HepG2 (cell line): Measurements from ENCODE around the gene KRT73. TPM values are rescaled to one million over a fixed set of nuclear protein-coding genes. Genes with fewer than 3 reads are reported as not detected.

ENCODE experiments used
- ATAC-seq: fragments of 200-7000 bp; cut with Tn5 transposase; 3 replicates; pipeline ENCODE4 v1.9.1; 2020; ENCODE audit warnings: mild to moderate bottlenecking, moderate library complexity
- BruUV-seq: library from RNA; stranded (reverse); fragments of 400-500 nt; replicated peaks from 2 replicates; lab custom pipeline; 2021; lab: Mats Ljungman, UMichigan
- CTCF ChIA-PET: fragments of 300-600 bp; formaldehyde crosslinking; extraction: SDS; loops from one replicate; lab custom pipeline; 2021; ENCODE audit warnings: low total read pairs, inconsistent platforms, low intra/inter-chr PET ratio; lab: Yijun Ruan, JAX
- POLR2A ChIA-PET: fragments of 350-600 bp; sonication (Branson Sonifier 250); formaldehyde crosslinking; loops from one replicate; lab custom pipeline; 2020; ENCODE audit warnings: antibody characterized with exemption, inconsistent platforms; lab: Yijun Ruan, JAX
- DNase-seq: peaks from one replicate; pipeline ENCODE4 v3.0.0-alpha.2; 2015; ENCODE audit warnings: low spot score
- FAIRE-seq: peaks from 3 replicates; lab custom pipeline; 2011; peaks lifted over from hg19 to GRCh38; lab: Jason Lieb, UNC
- H2AFZ ChIP-seq: one replicate; pipeline ENCODE4 v1.6.1; 2011; ENCODE audit warnings: low read length, inconsistent platforms
- H3K27ac ChIP-seq: fragments of 300-600 bp; 3 replicates; pipeline ENCODE4 v1.8.0; 2011; ENCODE audit warnings: mixed run types, mild to moderate bottlenecking, mixed read lengths, low read length, inconsistent platforms; ENCODE audit not compliant: insufficient read depth; ENCODE audit errors: extremely low read length
- H3K27me3 ChIP-seq, 2 experiments: fragments of 200-600 bp in 1 of 2; 2 replicates in 1 of 2; 3 replicates in 1 of 2; pipeline versions ENCODE4 v1.6.0 to v1.8.0; 2011; ENCODE audit warnings: low read length in 2 of 2, mild to moderate bottlenecking in 2 of 2, moderate library complexity in 2 of 2, inconsistent platforms in 1 of 2; ENCODE audit not compliant: insufficient read depth in 2 of 2, control insufficient read depth in 1 of 2
- H3K36me3 ChIP-seq, 2 experiments: fragments of 200-600 bp in 1 of 2; replicated peaks in 1 of 2; 2 replicates in 1 of 2; 3 replicates in 1 of 2; pipeline versions ENCODE4 v1.5.1 to v1.8.0; 2011; ENCODE audit warnings: low read length in 2 of 2, inconsistent platforms in 1 of 2; ENCODE audit not compliant: insufficient read depth in 2 of 2, control insufficient read depth in 1 of 2
- H3K4me1 ChIP-seq: 2 replicates; pipeline ENCODE4 v1.5.1; 2012; ENCODE audit warnings: low read length, inconsistent platforms; ENCODE audit not compliant: insufficient read depth
- H3K4me2 ChIP-seq: 2 replicates; pipeline ENCODE4 v1.6.0; 2011; ENCODE audit warnings: low read depth, low read length, inconsistent platforms
- H3K4me3 ChIP-seq, 3 experiments: fragments of 200-600 bp in 1 of 3; sonication (generic), shearing (Covaris generic) in 1 of 3; replicated peaks in 1 of 3; 2 replicates each; pipeline ENCODE4 v1.5.1; 2011 to 2016; ENCODE audit warnings: low read length in 3 of 3, inconsistent platforms in 2 of 3, low read depth in 2 of 3, mild to moderate bottlenecking in 2 of 3, control low read depth in 1 of 3, mixed read lengths in 1 of 3; ENCODE audit not compliant: insufficient read depth in 1 of 3
- H3K79me2 ChIP-seq: one replicate; pipeline ENCODE4 v1.6.1; 2011; ENCODE audit warnings: low read length, inconsistent platforms; ENCODE audit not compliant: insufficient read depth
- H3K9ac ChIP-seq: 2 replicates; pipeline ENCODE4 v1.6.0; 2011; ENCODE audit warnings: mild to moderate bottlenecking, low read depth, low read length, inconsistent platforms; ENCODE audit not compliant: insufficient read depth
- H3K9me3 ChIP-seq: 2 replicates; pipeline ENCODE4 v1.5.1; 2012; ENCODE audit warnings: mild to moderate bottlenecking, low read length
- H4K20me1 ChIP-seq: 2 replicates; pipeline ENCODE4 v1.6.0; 2011; ENCODE audit warnings: inconsistent platforms, mild to moderate bottlenecking, low read length, moderate library complexity; ENCODE audit not compliant: insufficient read depth
- ADNP ChIP-seq: sonication (generic); formaldehyde crosslinking; IDR thresholded peaks from 2 replicates; pipeline ENCODE4 v1.4.0; 2020; ENCODE audit warnings: missing genetic modification reagents
- CBX5 ChIP-seq: sonication (generic); formaldehyde crosslinking; IDR thresholded peaks from 2 replicates; pipeline ENCODE4 v1.4.0; 2020; ENCODE audit warnings: missing genetic modification reagents, borderline replicate concordance
- KAT2B ChIP-seq: fragments of 150-350 bp; IDR thresholded peaks from 2 replicates; pipeline ENCODE4 v1.6.1; 2014; ENCODE audit warnings: low read depth, low read length, borderline replicate concordance
- SMYD3 ChIP-seq: sonication (generic); formaldehyde crosslinking; IDR thresholded peaks from 2 replicates; pipeline ENCODE4 v1.8.1; 2023; ENCODE audit warnings: mild to moderate bottlenecking, missing genetic modification reagents
- ZBTB33 ChIP-seq: sonication (generic); formaldehyde crosslinking; IDR thresholded peaks from 2 replicates; pipeline ENCODE4 v1.4.0; 2020; ENCODE audit warnings: missing genetic modification reagents
- ZNF17 ChIP-seq: sonication (generic); formaldehyde crosslinking; IDR thresholded peaks from 2 replicates; pipeline ENCODE4 v1.5.0; 2020; ENCODE audit warnings: mild to moderate bottlenecking, missing genetic modification reagents
- ZNF232 ChIP-seq: sonication (generic); formaldehyde crosslinking; IDR thresholded peaks from 2 replicates; pipeline ENCODE4 v1.4.0; 2020; ENCODE audit warnings: missing genetic modification reagents, borderline replicate concordance
- ZNF746 ChIP-seq: sonication (generic); formaldehyde crosslinking; IDR thresholded peaks from 2 replicates; pipeline ENCODE4 v1.8.0; 2022; ENCODE audit warnings: mild to moderate bottlenecking, missing genetic modification reagents
- WGBS: methylation state at CpG from one replicate; pipeline ENCODE4 v1.1.6; 2017; ENCODE audit warnings: low lambda C conversion rate; 5-methylcytosine and 5-hydroxymethylcytosine counted together
- in situ Hi-C: cut with HindIII; loops from 2 replicates; pipeline ENCODE4 v1.10.0; 2017; ENCODE audit warnings: low pct_unique_long_range_greater_than_20kb; ENCODE audit not compliant: extremely low pct_ligation_motif_present
- intact Hi-C: fragments of 100-400 bp; cut with micrococcal nuclease; formaldehyde crosslinking; loops from one replicate; pipeline ENCODE4 v1.10.0; 2022; ENCODE audit not compliant: unreplicated experiment
- polyA plus RNA-seq, 8 experiments: library from polyadenylated mRNA; depleted of rRNA in 3 of 8; stranded (reverse) in 7 of 8; unstranded in 1 of 8; fragments of >200 nt; fragmentation: Illumina TruSeq in 4 of 8; extraction: Trizol in 4 of 8; gene quantifications; 2 replicates each; pipeline versions ENCODE4 v1.2.1 to v1.2.3, GENCODE V29; 2011 to 2016; ENCODE audit warnings: low read depth in 4 of 8, missing spikeins in 1 of 8, mixed read lengths in 1 of 8; ENCODE audit not compliant: insufficient read depth in 1 of 8
- total RNA-seq, 5 experiments: library from RNA; depleted of rRNA; stranded (reverse); fragments of >200 nt; fragmentation: Illumina TruSeq; extraction: Trizol; gene quantifications; 2 replicates each; pipeline ENCODE4 v1.2.3, GENCODE V29; 2016; ENCODE audit warnings: low read depth in 1 of 5
- TF ChIP-seq, protein P1 (sequence below): IDR thresholded peaks from 2 replicates; pipeline ENCODE4 v1.6.1; 2016
- TF ChIP-seq, protein P2 (sequence below): conservative IDR thresholded peaks from 2 replicates; pipeline ENCODE4 v1.6.1; 2018; ENCODE audit warnings: missing genetic modification reagents
- TF ChIP-seq, protein P3 (sequence below): sonication (generic); formaldehyde crosslinking; IDR thresholded peaks from 2 replicates; pipeline ENCODE4; 2020; ENCODE audit warnings: missing genetic modification reagents, mild to moderate bottlenecking, borderline replicate concordance

The KRT73 gene
- total and polyA plus RNA-seq, 2 of the 13 experiments (the other 11 are each of a cell fraction or from before 2014, with no cell fraction given): not detected

DNA sequence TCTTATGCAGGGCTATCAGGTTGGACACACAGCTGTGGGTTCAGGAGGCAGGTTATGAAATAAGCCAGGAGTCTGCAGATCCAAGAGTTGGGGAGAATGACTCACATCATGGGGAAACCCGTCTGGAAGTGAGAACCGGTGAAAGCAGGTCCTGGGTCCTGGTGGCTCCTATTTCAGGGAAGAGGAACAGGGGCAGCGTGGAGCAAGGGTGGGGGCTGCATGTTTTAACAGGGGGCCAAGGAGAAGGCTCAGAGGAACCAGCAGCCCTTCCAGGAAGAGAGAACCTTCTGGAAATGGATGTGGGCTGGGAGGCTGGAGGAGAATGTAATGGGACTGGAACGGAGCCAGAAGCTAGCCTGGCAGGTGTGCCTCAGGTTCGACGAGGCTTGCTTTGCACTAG, 36.9 kb downstream of the KRT73 start:
- Histone ChIP-seq H3K4me3 (no peak overlapping the region), H3K27ac (no peak overlapping the region), H3K9ac (no peak overlapping the region), H3K4me2 (no peak overlapping the region), H3K4me1 (no peaks in the 10 kb centered on the region), H3K9me3 (no peaks in the 10 kb centered on the region), H3K79me2 (no peaks in the 10 kb centered on the region), H4K20me1 (no peaks in the 10 kb centered on the region), H2AFZ (no peak overlapping the region), H3K36me3 (no peaks in the 10 kb centered on the region), H3K27me3 (peaks cover 4 to 44% of the 10 kb centered on the region in 2 experiments; a peak in 2 of 5 replicates)
- ChIA-PET CTCF (interaction anchor here (3.8 kb wide), 1 partner anchor 298 kb away, joined by 33 read pairs; no protein-coding TSS in a partner anchor), POLR2A (no interaction called here)
- DNase-seq (no peak), FAIRE-seq (no peak), ATAC-seq (no peak)
- no peak for TF ChIP-seq KAT2B
- TF ChIP-seq, protein P1, sequence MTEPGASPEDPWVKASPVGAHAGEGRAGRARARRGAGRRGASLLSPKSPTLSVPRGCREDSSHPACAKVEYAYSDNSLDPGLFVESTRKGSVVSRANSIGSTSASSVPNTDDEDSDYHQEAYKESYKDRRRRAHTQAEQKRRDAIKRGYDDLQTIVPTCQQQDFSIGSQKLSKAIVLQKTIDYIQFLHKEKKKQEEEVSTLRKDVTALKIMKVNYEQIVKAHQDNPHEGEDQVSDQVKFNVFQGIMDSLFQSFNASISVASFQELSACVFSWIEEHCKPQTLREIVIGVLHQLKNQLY (CRISPR knock-in tag): no peak
- in situ Hi-C loops (loop anchor here (5.0 to 10.0 kb wide), 2 partner anchors 286 to 403 kb away; no protein-coding TSS in a partner anchor), intact Hi-C loops (no loop called here)
- BruUV-seq: no TSS peak
- 2% methylated on average over 6 of the region's 6 CpGs for WGBS

- H3K9me3 ChIP-seq: no peaks in the 10 kb centered on the region
- DNase-seq: no peak
- FAIRE-seq: no peak
- no peak overlapping the region for H3K4me3 ChIP-seq
- no peak overlapping the region for H2AFZ ChIP-seq
- no peaks in the 10 kb centered on the region for H3K79me2 ChIP-seq
- no peaks in the 10 kb centered on the region for H3K36me3 ChIP-seq
- no TSS peak for BruUV-seq
- H3K27ac ChIP-seq: no peak overlapping the region
- 0% methylated on average over 3 of the region's 7 CpGs for WGBS
- CTCF ChIA-PET: interaction anchor here (3.8 kb wide), 1 partner anchor 299 kb away, joined by 33 read pairs; no protein-coding TSS in a partner anchor
- no peaks in the 10 kb centered on the region for H4K20me1 ChIP-seq
- H3K4me2 ChIP-seq: no peak overlapping the region
- no peak for ATAC-seq
- intact Hi-C loops (no loop called here), in situ Hi-C loops (loop anchor here (5.0 to 10.0 kb wide), 2 partner anchors 286 to 404 kb away; no protein-coding TSS in a partner anchor)
- H3K27me3 ChIP-seq: peaks cover 4 to 48% of the 10 kb centered on the region in 2 experiments; a peak in 2 of 5 replicates
- POLR2A ChIA-PET: no interaction called here
- H3K4me1 ChIP-seq: no peaks in the 10 kb centered on the region
- H3K9ac ChIP-seq: no peak overlapping the region
- TF ChIP-seq ADNP (CRISPR knock-in tag): no peak
- no peak for TF ChIP-seq ZNF232 (CRISPR knock-in tag)
- TF ChIP-seq, protein P2, sequence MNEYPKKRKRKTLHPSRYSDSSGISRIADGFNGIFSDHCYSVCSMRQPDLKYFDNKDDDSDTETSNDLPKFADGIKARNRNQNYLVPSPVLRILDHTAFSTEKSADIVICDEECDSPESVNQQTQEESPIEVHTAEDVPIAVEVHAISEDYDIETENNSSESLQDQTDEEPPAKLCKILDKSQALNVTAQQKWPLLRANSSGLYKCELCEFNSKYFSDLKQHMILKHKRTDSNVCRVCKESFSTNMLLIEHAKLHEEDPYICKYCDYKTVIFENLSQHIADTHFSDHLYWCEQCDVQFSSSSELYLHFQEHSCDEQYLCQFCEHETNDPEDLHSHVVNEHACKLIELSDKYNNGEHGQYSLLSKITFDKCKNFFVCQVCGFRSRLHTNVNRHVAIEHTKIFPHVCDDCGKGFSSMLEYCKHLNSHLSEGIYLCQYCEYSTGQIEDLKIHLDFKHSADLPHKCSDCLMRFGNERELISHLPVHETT (CRISPR knock-in tag): no peak
- TF ChIP-seq, protein P3, sequence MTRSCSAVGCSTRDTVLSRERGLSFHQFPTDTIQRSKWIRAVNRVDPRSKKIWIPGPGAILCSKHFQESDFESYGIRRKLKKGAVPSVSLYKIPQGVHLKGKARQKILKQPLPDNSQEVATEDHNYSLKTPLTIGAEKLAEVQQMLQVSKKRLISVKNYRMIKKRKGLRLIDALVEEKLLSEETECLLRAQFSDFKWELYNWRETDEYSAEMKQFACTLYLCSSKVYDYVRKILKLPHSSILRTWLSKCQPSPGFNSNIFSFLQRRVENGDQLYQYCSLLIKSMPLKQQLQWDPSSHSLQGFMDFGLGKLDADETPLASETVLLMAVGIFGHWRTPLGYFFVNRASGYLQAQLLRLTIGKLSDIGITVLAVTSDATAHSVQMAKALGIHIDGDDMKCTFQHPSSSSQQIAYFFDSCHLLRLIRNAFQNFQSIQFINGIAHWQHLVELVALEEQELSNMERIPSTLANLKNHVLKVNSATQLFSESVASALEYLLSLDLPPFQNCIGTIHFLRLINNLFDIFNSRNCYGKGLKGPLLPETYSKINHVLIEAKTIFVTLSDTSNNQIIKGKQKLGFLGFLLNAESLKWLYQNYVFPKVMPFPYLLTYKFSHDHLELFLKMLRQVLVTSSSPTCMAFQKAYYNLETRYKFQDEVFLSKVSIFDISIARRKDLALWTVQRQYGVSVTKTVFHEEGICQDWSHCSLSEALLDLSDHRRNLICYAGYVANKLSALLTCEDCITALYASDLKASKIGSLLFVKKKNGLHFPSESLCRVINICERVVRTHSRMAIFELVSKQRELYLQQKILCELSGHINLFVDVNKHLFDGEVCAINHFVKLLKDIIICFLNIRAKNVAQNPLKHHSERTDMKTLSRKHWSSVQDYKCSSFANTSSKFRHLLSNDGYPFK: no peak
- TF ChIP-seq ZBTB33 (CRISPR knock-in tag): no peak
- no peak for TF ChIP-seq ZNF746
- TF ChIP-seq ZNF17 (CRISPR knock-in tag): no peak
- TF ChIP-seq SMYD3 (CRISPR knock-in tag): no peak
- no peak for TF ChIP-seq CBX5 (CRISPR knock-in tag)
Measured at GRCh38 chr12:52581066-52581465, 37.3 kb downstream of the KRT73 start.
